ENCODE results near the gene CIDEA. TPM values are rescaled to one million over a fixed set of nuclear protein-coding genes. Genes with fewer than 3 reads are reported as not detected.

CIDEA gene
- total RNA-seq, 1 experiment from 2014 or later, result not detected

GRCh38 chr18:12295389-12296086 lies 41.4 kb downstream of the CIDEA start:
- no peak for DNase-seq (ENCODE audit: extremely low read depth, low read depth)

DNA sequence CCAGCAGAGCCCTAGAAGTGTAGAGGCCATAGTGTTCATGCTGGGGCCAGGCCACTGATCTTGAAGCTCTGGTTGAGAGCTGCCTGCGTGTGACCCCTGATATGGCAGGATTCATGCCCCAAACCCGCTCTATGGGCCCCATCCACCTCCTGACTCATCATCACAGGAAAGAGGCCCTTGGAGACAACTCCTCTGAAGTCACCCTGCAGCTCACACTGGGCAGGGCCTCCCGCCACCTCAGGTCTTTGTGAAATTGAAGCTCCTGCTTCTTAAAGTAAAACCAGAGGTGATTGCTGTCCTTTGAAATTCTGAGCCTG lies 41.9 kb downstream of the CIDEA start:
- no peak for DNase-seq (ENCODE audit: extremely low read depth, low read depth)

DNA sequence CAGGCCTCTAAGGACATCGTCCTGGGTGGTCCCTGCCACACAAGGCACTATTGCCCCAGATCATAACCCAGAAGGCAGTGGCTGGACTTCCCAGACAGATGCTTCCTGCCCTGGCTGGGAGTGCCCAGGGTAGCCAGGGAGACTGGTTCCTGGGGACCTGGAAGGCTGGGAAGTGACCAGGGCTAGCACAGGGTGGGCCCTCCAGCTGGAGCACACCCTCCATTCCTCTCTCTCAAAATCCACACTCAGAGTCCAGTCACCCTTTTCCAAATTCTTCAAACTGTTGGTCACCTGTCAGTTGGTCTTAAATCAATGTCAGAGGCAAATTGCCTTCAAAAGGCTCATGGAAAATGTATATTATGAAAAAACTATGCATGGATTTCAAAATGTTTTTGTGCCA lies 42.3 kb downstream of the CIDEA start:
- no peak for DNase-seq (ENCODE audit: extremely low read depth, low read depth)

DNA sequence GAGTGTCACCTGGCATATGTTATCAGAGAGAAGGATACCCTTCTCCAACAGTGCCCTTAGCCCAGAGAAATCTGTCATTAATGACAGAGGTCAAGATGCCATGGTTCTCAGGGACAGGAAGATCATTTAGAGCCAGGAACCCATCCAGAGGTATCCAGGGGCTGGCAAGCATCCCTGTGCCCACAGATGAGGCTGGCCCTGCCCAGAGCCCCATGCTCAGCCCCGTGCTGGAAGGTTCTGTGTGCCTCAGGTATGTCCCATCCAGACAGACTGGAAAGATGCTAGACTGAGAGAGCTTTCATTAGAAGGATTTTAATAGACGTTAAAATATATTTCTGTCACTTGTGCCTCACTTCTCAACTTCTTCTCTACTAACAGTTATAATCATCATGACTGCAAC lies 45.7 kb downstream of the CIDEA start:
- no peak for DNase-seq (ENCODE audit: extremely low read depth, low read depth)

DNA sequence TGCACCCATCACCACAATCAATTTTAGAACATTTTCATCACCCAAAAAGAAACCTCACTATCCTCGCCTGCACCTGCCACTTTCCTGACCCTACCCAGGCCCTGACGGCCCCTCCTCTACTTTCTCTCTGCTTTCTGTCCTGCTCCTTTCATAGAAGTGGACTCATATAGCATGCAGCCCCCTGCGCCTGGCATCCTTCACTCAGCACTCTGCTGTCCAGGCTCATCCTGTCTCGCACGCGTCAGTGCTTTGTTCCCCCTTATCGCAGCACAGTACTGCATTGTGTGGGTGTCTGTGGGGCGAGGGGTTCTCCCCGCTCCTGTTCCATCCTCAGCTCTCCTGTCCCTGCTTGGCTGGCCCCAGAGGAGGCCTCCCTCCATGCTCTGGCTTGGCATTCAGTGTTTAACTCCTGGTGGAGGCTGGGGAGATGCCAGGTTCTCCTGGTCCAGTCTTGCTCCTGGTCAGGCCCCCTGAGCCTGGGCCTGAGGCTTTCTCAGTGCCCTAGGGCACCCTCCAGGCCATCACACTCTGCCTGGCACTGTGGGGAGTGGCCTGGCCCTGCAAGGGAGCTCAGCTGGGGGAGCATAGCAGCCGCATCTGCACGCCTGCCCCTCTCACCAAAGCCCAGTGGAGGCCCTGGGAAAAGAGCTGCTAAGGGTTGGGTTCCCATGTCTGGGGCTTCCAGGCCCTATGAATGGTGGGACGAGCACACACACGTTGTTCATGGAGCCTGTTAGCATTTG lies 47.3 kb downstream of the CIDEA start:
- DNase-seq (ENCODE audit: extremely low read depth, low read depth), result no peak

GRCh38 chr18:12302391-12303147 lies 48.4 kb downstream of the CIDEA start:
- no peak for DNase-seq (ENCODE audit: extremely low read depth, low read depth)

- DNase-seq (ENCODE audit: extremely low read depth, low read depth), result no peak
Observed at GRCh38 chr18:12304351-12305210, 50.4 kb downstream of the CIDEA start.

DNA sequence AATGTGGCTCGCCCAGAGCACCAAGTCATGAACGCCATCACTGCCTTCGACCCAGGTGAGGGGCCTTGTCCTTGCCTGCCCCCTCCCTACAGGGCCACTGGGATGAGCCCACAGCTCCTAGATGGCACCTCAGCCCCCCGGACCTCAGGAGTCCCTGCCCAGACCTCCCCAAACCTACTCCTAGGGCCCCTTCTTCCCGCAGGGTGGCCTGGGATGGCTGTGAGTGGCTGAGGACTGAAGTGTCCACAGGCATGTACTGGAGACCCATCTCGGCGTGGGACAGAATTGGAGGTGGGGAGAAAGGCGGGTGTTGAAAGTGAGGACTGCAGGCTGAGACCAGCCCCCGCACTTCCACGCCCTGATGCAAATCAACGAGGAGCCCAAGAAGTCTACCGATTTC lies 51.0 kb downstream of the CIDEA start:
- no peak for DNase-seq (ENCODE audit: extremely low read depth, low read depth)

DNA sequence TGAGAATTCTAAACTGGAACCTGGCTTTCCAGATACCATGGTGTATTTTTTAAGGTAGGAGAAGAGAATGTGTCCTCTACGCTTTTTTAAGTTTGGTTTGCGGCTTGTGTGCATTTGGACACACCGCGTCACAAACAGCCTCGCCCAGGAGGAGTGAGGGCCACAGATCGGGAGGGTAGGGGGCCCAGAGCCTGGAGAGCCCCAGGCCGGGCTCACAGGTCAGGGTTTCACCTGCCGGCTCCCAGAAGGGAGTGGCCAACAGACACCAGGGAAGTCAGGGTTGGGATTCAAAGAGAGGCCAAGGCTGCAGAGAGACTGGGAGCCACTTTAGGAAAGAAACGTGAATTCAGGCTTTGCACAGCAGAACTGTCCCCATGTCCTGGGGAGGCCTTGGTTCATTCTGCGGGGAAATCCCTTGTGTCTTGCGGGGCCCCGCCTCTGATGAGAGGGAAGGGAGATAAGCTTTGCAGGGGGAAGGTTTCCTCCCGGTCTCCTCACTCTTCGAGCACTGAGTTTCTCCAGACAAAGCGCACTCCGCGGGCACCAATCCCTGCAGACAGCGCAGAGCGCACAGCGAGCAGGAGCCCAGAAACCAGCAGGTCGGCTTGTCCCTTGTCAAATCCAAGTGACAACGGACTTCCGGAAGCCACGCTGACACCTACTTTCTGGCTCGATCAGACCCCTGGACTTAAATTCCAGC lies 51.9 kb downstream of the CIDEA start:
- DNase-seq (ENCODE audit: extremely low read depth, low read depth), result no peak

- no peak for DNase-seq (ENCODE audit: extremely low read depth, low read depth)
Observed at GRCh38 chr18:12306752-12307700, 52.9 kb downstream of the CIDEA start.

DNA sequence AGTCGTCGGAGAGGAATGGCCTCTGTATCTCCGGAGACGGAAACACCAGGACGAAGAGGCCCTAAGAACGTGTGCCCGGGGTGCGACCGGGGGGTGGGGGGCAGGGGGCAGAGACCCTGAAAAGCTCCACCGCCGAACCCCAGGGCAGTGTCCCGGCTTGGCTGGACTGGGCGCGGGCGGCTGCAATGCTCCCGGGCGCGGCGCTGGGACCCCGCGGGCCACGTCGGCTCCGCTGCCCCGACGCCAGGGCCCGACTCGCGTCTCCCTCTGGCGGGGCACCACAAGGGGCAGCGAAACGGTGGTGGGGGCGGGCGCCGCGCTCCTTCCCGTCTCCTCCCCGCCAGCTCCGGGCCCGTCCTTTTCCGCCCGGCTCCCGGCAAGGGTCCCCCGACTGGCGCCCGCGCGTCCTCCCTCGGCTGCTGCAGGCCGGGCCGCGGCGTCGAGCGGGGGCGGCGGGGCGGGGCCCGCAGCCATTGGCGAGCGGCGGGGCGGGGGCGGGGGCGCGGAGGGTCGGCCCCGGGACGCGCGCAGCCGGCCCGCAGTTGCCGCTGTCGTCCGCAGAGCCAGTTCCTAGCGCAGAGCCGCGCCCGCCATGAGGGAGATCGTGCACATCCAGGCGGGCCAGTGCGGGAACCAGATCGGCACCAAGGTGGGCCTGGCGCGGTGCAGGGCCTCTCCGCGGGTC lies 53.7 kb downstream of the CIDEA start, which contains the start of gene TUBB6:
TSS of gene TUBB6 (plus strand) at position 541 of the 685 bp plus-strand sequence. CDS start at position 593, 52 bp downstream.
- DNase-seq (ENCODE audit: extremely low read depth, low read depth), result peak; percentile 38

- peak; percentile 65 for DNase-seq (ENCODE audit: extremely low read depth, low read depth)
Observed at GRCh38 chr18:12308386-12309100, 54.4 kb downstream of the CIDEA start.

GRCh38 chr18:12309683-12310198 lies 55.6 kb downstream of the CIDEA start:
- DNase-seq (ENCODE audit: extremely low read depth, low read depth), result no peak

- DNase-seq (ENCODE audit: extremely low read depth, low read depth), result no peak
Observed at GRCh38 chr18:12310762-12311161, 56.6 kb downstream of the CIDEA start.

- no peak for DNase-seq (ENCODE audit: extremely low read depth, low read depth)
Observed at GRCh38 chr18:12312976-12313375, 58.8 kb downstream of the CIDEA start.

- no peak for DNase-seq (ENCODE audit: extremely low read depth, low read depth)
Observed at GRCh38 chr18:12313530-12314245, 59.5 kb downstream of the CIDEA start.

Measured in NCI-H460 (cell line).